Measurements from ENCODE around the gene RUBCN. TPM values are rescaled to one million over a fixed set of nuclear protein-coding genes. Genes with fewer than 3 reads are reported as not detected.

The RUBCN gene
- total and polyA plus RNA-seq, 10 of the 15 experiments (the other 5 are each of a cell fraction or from before 2014, with no cell fraction given), result 15.5 to 79.9 (median 40.4) TPM

- no peak for TF ChIP-seq YBX1 (IDR thresholded peaks at IDR 0.05)
- peak; percentile 68; the same call in 1 of the 2 replicates for TF ChIP-seq NBN (IDR thresholded peaks at IDR 0.05)
- peak; percentile 30 for TF ChIP-seq RUNX3 (IDR thresholded peaks at IDR 0.05; ENCODE audit: low read length)
- TF ChIP-seq SP1 (IDR thresholded peaks at IDR 0.05; ENCODE audit: low read depth, low read length), result peak; percentile 35
- TF ChIP-seq CEBPZ (IDR thresholded peaks at IDR 0.05; ENCODE audit: low read depth, low read length), result no peak
- peak; percentile 5; the same call in 1 of the 2 replicates for TF ChIP-seq POLR2A (IDR thresholded peaks at IDR 0.05; ENCODE audit: low read depth, low read length)
- no peak for TF ChIP-seq CHD2 (IDR thresholded peaks at IDR 0.05; ENCODE audit: borderline replicate concordance, low read depth, low read length)
- TF ChIP-seq HCFC1 (IDR thresholded peaks at IDR 0.05; ENCODE audit: low read length), result no peak
- peak; percentile 34 for TF ChIP-seq NKRF (conservative IDR thresholded peaks at IDR 0.05)
- no peak for TF ChIP-seq SUPT20H (IDR thresholded peaks at IDR 0.05; ENCODE audit: borderline replicate concordance, control insufficient read depth, low read depth, low read length)
- no peak for TF ChIP-seq WRNIP1 (IDR thresholded peaks at IDR 0.05; ENCODE audit: borderline replicate concordance, low read depth, low read length)
- no peak for TF ChIP-seq TCF3 (IDR thresholded peaks at IDR 0.05; ENCODE audit: borderline replicate concordance, insufficient read depth, low read depth, low read length)
- TF ChIP-seq MAX (IDR thresholded peaks at IDR 0.05; ENCODE audit: low read depth, low read length), result no peak
- no peak for TF ChIP-seq ZNF384 (IDR thresholded peaks at IDR 0.05; ENCODE audit: borderline replicate concordance, low read depth, low read length)
- TF ChIP-seq EED (IDR thresholded peaks at IDR 0.05; ENCODE audit: low read depth), result peak; percentile 74
- TF ChIP-seq BRCA1 (IDR thresholded peaks at IDR 0.05; ENCODE audit: low read depth, low read length), result no peak
- peak; percentile 54 for TF ChIP-seq PBX3 (IDR thresholded peaks at IDR 0.05; ENCODE audit: insufficient replicate concordance, low read depth, low read length)
- peak in 1 of 2 experiments; percentile 38; a peak in 1 of 4 replicates for TF ChIP-seq EP300 (IDR thresholded peaks at IDR 0.05; ENCODE audit: borderline replicate concordance in 1 of 2, control insufficient read depth in 1 of 2, low read depth in 2 of 2, low read length in 2 of 2)
- no peak for TF ChIP-seq CREB1 (IDR thresholded peaks at IDR 0.05; ENCODE audit: low read depth)
- peak; percentile 76; the same call in 1 of the 2 replicates for TF ChIP-seq IRF4 (IDR thresholded peaks at IDR 0.05; ENCODE audit: low read depth, low read length)
- peak; percentile 79 for TF ChIP-seq YY1 (IDR thresholded peaks at IDR 0.05; ENCODE audit: low read depth, low read length)
- TF ChIP-seq TCF12 (IDR thresholded peaks at IDR 0.05; ENCODE audit: low read depth, low read length), result 0 out of 2 replicates have a peak, but pooled peaks have one; percentile 15
- TF ChIP-seq NFXL1 (IDR thresholded peaks at IDR 0.05; ENCODE audit: borderline replicate concordance), result no peak
- peak; percentile 64; the same call in 1 of the 2 replicates for TF ChIP-seq TAF1 (IDR thresholded peaks at IDR 0.05; ENCODE audit: borderline replicate concordance, low read depth, low read length)
Observed at GRCh38 chr3:197736010-197736490, 654 bp downstream of the RUBCN start (continued).

Measured in GM12878 (cell line).